SU-DHL-6 (cell line): ENCODE results near the gene EVL.

Experiments
- H2AFZ ChIP-seq: fragments of 200-600 bp; sonication (generic); 2 replicates; pipeline ENCODE4 v1.6.1; 2014; ENCODE audit warnings: low read depth, mild to moderate bottlenecking, moderate library complexity, mixed read lengths, antibody characterized with exemption, low read length; ENCODE audit not compliant: severe bottlenecking
- H3F3A ChIP-seq: fragments of 200-600 bp; shearing (Covaris generic); 2 replicates; pipeline ENCODE4 v1.6.0; 2016; ENCODE audit warnings: antibody characterized with exemption, mild to moderate bottlenecking; ENCODE audit not compliant: insufficient read depth
- H3K27ac ChIP-seq: fragments of 200-600 bp; sonication (generic); 2 replicates; pipeline ENCODE4 v1.5.1; 2016; ENCODE audit warnings: low read depth, mild to moderate bottlenecking, low read length, moderate library complexity, mixed read lengths
- H3K27me3 ChIP-seq: fragments of 200-600 bp; sonication (generic), shearing (Covaris generic); 2 replicates; pipeline ENCODE4 v1.6.0; 2014; ENCODE audit warnings: mild to moderate bottlenecking, low read length
- H3K36me3 ChIP-seq: fragments of 200-600 bp; sonication (generic); 2 replicates; pipeline ENCODE4 v1.6.1; 2014; ENCODE audit warnings: mild to moderate bottlenecking, low read length, mixed read lengths
- H3K4me2 ChIP-seq: fragments of 300-600, 200-600 bp; shearing (Covaris generic), sonication (generic); 2 replicates; pipeline ENCODE4 v1.6.0; 2014; ENCODE audit warnings: low read length, low read depth, mild to moderate bottlenecking; ENCODE audit not compliant: poor library complexity, severe bottlenecking
- H3K4me3 ChIP-seq: fragments of 200-600 bp; sonication (generic); 2 replicates; pipeline ENCODE4 v1.5.1; 2014; ENCODE audit warnings: antibody characterized with exemption, low read length, mild to moderate bottlenecking, mixed read lengths; ENCODE audit not compliant: insufficient read depth, poor library complexity, severe bottlenecking
- H3K79me2 ChIP-seq: fragments of 200-600 bp; sonication (generic); 2 replicates; pipeline ENCODE4 v1.6.1; 2014; ENCODE audit warnings: mild to moderate bottlenecking, low read length, moderate library complexity; ENCODE audit not compliant: insufficient read depth
- H3K9ac ChIP-seq: fragments of 200-600 bp; sonication (generic); 2 replicates; pipeline ENCODE4 v1.7.0; 2014; ENCODE audit warnings: mild to moderate bottlenecking, low read length
- H3K9me2 ChIP-seq: fragments of 200-600 bp; sonication (generic); replicated peaks from 2 replicates; pipeline ENCODE4 v1.6.1; 2014; ENCODE audit warnings: low read length; ENCODE audit not compliant: insufficient read depth
- H3K9me3 ChIP-seq: fragments of 200-600 bp; sonication (generic); 2 replicates; pipeline ENCODE4 v1.6.1; 2014; ENCODE audit warnings: low read length, mixed read lengths; ENCODE audit not compliant: insufficient read depth
- H4K20me1 ChIP-seq: fragments of 200-600 bp; sonication (generic); 2 replicates; pipeline ENCODE4 v1.6.1; 2014; ENCODE audit warnings: low read depth, mild to moderate bottlenecking, antibody characterized with exemption, low read length, moderate library complexity, mixed read lengths
- EZH2phosphoT487 ChIP-seq: fragments of 200-600 bp; sonication (generic), shearing (Covaris generic); conservative IDR thresholded peaks from 2 replicates; pipeline ENCODE4 v1.6.1; 2018; ENCODE audit warnings: mild to moderate bottlenecking, antibody characterized with exemption, low read length, moderate library complexity, mixed read lengths
- TF ChIP-seq, protein P1 (sequence below): fragments of 200-600 bp; sonication (generic); IDR thresholded peaks from one replicate; pipeline ENCODE4 v1.5.1; 2017; ENCODE audit warnings: antibody characterized with exemption, mild to moderate bottlenecking, low read length, moderate library complexity; ENCODE audit not compliant: insufficient read depth, poor library complexity, severe bottlenecking

Gene EVL

DNA sequence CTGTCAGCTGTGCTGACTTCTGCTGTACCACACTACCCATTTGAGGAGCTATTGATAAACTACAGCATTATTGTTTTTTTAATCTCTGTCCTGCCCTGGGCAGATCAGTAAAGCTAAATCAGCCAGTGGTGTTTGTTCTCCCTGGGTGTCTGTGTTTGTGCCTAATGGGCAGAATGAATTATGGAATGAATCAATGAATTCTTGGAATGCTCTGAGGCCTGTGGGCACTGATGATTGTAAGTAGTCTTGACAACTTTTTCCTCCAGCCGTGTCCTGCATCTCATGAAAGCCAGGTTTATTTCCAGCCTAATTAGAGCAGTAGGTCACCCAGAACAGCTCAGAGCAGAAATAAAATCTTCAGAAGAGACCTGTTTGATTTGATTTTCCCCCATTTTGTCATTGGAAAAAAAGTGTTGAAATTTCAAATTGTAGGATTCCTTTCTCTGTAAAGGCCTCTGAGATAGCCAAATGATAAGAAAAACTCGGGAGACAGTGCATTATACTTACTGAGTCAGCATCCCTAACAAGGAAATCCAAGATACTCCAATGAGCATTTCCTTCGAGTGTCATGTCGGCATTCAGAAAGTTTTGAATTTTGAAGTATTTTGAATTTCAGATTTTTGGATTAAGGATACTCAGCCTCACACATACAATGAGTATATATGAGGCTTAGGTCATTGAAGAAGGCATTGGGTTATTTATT is 19.4 kb upstream of the EVL start:
- Histone ChIP-seq H3K9me3 (no peaks in the 10 kb centered on the region), H3K79me2 (no peaks in the 10 kb centered on the region), H3K4me3 (no peak overlapping the region), H3K27ac (no peak overlapping the region), H4K20me1 (no peaks in the 10 kb centered on the region), H2AFZ (no peak overlapping the region), H3K9ac (no peak overlapping the region), H3K9me2 (no peaks in the 10 kb centered on the region), H3K36me3 (no peaks in the 10 kb centered on the region), H3K4me2 (no peak overlapping the region), H3F3A (no peaks in the 10 kb centered on the region), H3K27me3 (no peaks in the 10 kb centered on the region)
- TF ChIP-seq EZH2phosphoT487, result no peak
- TF ChIP-seq, protein P1, sequence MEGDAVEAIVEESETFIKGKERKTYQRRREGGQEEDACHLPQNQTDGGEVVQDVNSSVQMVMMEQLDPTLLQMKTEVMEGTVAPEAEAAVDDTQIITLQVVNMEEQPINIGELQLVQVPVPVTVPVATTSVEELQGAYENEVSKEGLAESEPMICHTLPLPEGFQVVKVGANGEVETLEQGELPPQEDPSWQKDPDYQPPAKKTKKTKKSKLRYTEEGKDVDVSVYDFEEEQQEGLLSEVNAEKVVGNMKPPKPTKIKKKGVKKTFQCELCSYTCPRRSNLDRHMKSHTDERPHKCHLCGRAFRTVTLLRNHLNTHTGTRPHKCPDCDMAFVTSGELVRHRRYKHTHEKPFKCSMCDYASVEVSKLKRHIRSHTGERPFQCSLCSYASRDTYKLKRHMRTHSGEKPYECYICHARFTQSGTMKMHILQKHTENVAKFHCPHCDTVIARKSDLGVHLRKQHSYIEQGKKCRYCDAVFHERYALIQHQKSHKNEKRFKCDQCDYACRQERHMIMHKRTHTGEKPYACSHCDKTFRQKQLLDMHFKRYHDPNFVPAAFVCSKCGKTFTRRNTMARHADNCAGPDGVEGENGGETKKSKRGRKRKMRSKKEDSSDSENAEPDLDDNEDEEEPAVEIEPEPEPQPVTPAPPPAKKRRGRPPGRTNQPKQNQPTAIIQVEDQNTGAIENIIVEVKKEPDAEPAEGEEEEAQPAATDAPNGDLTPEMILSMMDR, result no peak

DNA sequence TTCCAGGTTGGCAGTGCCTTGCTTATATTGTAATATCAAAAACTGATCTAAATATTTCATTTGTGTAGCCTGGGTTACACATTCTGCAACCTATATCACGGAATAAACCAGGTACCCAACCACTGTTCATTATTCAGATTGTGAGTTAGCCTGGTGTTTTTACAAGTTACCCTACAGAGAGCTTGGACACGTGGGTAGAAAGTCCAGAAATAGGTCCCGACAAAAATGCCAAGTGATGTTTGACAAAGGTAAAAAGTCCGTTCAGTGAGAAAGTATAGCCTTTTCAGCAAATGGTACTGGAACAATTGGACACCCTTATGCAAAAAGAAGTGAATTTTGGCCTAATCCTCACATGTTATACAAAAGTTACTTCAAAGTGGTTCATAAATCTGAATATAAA is 17.6 kb upstream of the EVL start:
- Histone ChIP-seq H3K9ac (no peak overlapping the region), H3K79me2 (no peaks in the 10 kb centered on the region), H3K27me3 (no peaks in the 10 kb centered on the region), H3K36me3 (no peaks in the 10 kb centered on the region), H4K20me1 (no peaks in the 10 kb centered on the region), H2AFZ (no peak overlapping the region), H3K27ac (no peak overlapping the region), H3F3A (no peaks in the 10 kb centered on the region), H3K4me2 (no peak overlapping the region), H3K9me2 (no peaks in the 10 kb centered on the region), H3K4me3 (no peak overlapping the region), H3K9me3 (no peaks in the 10 kb centered on the region)
- TF ChIP-seq EZH2phosphoT487, result no peak
- TF ChIP-seq, protein P1, result no peak

DNA sequence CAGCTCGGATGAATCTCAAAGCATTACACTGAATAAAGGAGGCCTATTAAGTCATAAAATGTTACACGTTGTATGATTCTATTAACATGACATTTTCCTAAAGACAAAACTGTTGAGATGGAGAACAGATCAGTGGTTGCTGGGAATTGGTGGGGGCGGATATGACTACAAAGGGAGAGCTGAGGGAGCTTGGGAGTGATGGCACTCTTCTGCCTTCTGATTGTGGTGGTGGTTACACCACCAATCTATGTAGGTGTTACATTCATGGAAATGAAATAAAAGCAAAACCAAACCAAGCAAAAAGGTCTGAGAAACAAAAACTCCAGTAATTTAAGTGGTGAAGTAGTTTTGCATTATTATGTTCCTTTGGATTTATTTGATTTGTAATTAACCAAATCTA is 16.4 kb upstream of the EVL start:
- TF ChIP-seq, protein P1, result no peak
- TF ChIP-seq EZH2phosphoT487, result no peak
- Histone ChIP-seq H3K4me3 (no peak overlapping the region), H3K27ac (no peak overlapping the region), H3K27me3 (no peaks in the 10 kb centered on the region), H3K79me2 (no peaks in the 10 kb centered on the region), H3K9me3 (no peaks in the 10 kb centered on the region), H3K9me2 (no peaks in the 10 kb centered on the region), H3K9ac (no peak overlapping the region), H3K4me2 (no peak overlapping the region), H4K20me1 (no peaks in the 10 kb centered on the region), H3F3A (no peaks in the 10 kb centered on the region), H3K36me3 (no peaks in the 10 kb centered on the region), H2AFZ (no peak overlapping the region)
